ENCODE results near the gene CIDEB.

- TF ChIP-seq CTCF (IDR thresholded peaks at IDR 0.05; ENCODE audit: insufficient read depth, low read length, poor library complexity, severe bottlenecking) (no peak), EZH2phosphoT487 (conservative IDR thresholded peaks at IDR 0.05; ENCODE audit: low read length) (no peak)
These were observed 42.0 kb upstream of the CIDEB start for GRCh38 chr14:24349742-24350141.
